Neutrophil (primary cell): ENCODE measurements around the gene PLEKHB2.
"Not testable (repeated sequence)": the region's sequence is repeated elsewhere in the genome, so short reads cannot be mapped to it uniquely, and the experiment has no call there.

ENCODE experiments used
- H3K27ac ChIP-seq: fragments of 200-600 bp; sonication (generic); 2 replicates; pipeline ENCODE4 v1.5.1; 2016; ENCODE audit warnings: mild to moderate bottlenecking, moderate library complexity
- H3K27me3 ChIP-seq: fragments of 200-600 bp; sonication (generic); 2 replicates; pipeline ENCODE4 v1.6.0; 2016; ENCODE audit warnings: mild to moderate bottlenecking
- H3K36me3 ChIP-seq: fragments of 200-600 bp; sonication (generic); 2 replicates; pipeline ENCODE4 v1.5.1; 2017
- H3K4me1 ChIP-seq, 2 experiments: fragments of 200-600 bp in 1 of 2; sonication (generic) in 1 of 2; 1 replicate in 1 of 2; 2 replicates in 1 of 2; pipeline versions ENCODE4 v1.5.1 to v1.6.1; 2013 to 2016; ENCODE audit warnings: low read depth in 1 of 2, low read length in 1 of 2, mild to moderate bottlenecking in 1 of 2, moderate library complexity in 1 of 2; ENCODE audit not compliant: control insufficient read depth in 1 of 2, insufficient read depth in 1 of 2
- H3K4me3 ChIP-seq, 2 experiments: fragments of 200-600 bp in 1 of 2; sonication (generic) in 1 of 2; 1 replicate in 1 of 2; 2 replicates in 1 of 2; pipeline ENCODE4 v1.5.1; 2013 to 2016; ENCODE audit warnings: low read depth in 1 of 2, low read length in 1 of 2, mild to moderate bottlenecking in 1 of 2, moderate library complexity in 1 of 2
- H3K9me3 ChIP-seq: fragments of 200-600 bp; sonication (generic); 2 replicates; pipeline ENCODE4 v1.5.1; 2016
- TF ChIP-seq, protein P1 (sequence below): fragments of 200-600 bp; sonication (generic); IDR thresholded peaks from 2 replicates; pipeline ENCODE4 v1.5.1; 2016; ENCODE audit warnings: antibody characterized with exemption

The PLEKHB2 gene

DNA sequence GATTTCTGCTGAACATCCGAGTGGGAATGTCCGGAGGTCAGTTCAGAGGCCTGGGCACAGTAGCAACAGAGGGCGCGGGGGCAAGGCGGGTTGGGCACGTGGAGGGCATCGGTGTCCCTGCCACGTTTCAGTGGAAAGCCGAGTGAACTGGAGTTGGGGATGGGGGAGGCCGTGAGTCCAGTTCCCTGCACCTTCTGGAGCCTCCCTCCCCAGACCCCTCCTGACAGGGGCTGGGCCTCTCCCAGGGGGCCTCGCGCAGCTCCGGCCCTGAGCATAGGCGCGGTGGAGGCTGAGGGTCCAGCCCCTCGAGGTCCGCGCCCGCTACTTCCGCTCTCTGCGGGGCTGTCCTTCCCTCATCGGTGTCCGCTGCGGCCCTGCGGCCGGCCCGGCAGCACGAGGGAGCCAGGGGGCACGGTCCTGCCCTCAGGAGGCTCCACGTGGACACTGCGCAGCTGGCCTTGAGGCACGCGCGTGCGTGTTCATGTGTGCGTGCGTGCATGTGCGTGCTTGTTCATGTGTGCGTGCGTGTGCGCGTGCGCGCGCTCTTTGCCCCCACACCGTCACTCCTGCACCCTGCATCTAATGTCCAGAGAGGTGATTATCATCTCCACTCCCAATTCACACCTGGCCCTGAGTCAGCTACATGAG lies 50.2 kb downstream of the PLEKHB2 start:
- TF ChIP-seq, protein P1, sequence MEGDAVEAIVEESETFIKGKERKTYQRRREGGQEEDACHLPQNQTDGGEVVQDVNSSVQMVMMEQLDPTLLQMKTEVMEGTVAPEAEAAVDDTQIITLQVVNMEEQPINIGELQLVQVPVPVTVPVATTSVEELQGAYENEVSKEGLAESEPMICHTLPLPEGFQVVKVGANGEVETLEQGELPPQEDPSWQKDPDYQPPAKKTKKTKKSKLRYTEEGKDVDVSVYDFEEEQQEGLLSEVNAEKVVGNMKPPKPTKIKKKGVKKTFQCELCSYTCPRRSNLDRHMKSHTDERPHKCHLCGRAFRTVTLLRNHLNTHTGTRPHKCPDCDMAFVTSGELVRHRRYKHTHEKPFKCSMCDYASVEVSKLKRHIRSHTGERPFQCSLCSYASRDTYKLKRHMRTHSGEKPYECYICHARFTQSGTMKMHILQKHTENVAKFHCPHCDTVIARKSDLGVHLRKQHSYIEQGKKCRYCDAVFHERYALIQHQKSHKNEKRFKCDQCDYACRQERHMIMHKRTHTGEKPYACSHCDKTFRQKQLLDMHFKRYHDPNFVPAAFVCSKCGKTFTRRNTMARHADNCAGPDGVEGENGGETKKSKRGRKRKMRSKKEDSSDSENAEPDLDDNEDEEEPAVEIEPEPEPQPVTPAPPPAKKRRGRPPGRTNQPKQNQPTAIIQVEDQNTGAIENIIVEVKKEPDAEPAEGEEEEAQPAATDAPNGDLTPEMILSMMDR = no peak
- Histone ChIP-seq H3K9me3 (no peaks in the 10 kb centered on the region), H3K4me3 (no peak overlapping the region), H3K27me3 (no peaks in the 10 kb centered on the region), H3K36me3 (peaks cover 12% of the 10 kb centered on the region), H3K27ac (no peak overlapping the region), H3K4me1 (no peaks in the 10 kb centered on the region)

DNA sequence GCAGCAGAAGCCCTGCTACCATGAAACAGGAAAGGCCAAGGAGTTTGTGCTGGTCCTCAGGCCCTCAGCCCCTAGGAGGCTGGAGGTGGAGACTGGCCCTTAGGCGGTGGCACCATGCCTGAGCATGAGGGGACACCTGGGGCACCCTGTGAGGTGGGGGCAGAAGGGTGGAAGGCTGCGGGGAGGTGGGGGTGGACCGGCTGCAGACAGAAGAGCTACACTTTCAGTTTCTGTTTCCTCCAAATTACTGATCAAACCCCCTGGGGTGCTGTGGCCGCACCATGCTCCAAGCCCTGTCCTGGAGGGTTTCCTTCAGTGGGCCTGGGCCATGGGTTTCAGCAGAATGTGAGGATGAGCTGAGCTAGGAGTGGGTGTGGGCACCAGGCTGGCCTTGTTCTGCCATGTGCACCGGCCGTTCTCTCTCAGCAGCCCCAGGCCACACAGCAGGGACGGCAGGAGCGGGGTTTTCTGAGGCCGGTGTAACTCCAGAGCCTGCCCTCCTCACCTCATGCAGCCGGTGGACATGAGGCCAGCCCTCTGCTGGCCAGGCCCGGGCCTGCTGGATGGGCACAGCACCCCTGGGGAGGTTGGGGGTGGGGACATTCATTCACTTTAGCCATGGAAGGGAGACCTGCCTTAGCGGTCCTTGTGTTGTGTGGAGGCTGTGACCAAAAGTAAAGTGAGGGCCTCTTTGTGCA lies 51.5 kb downstream of the PLEKHB2 start:
- H3K4me3 ChIP-seq = no peak overlapping the region
- H3K9me3 ChIP-seq = no peaks in the 10 kb centered on the region
- H3K27ac ChIP-seq = no peak overlapping the region
- TF ChIP-seq, protein P1 = no peak
- H3K27me3 ChIP-seq = no peaks in the 10 kb centered on the region
- no peaks in the 10 kb centered on the region for H3K4me1 ChIP-seq
- no peaks in the 10 kb centered on the region for H3K36me3 ChIP-seq

GRCh38 chr2:131165562-131165961 lies 60.4 kb downstream of the PLEKHB2 start:
- not testable (repeated sequence) for H3K4me1 ChIP-seq, H3K4me3 ChIP-seq, H3K9me3 ChIP-seq, H3K36me3 ChIP-seq, H3K27ac ChIP-seq
- peaks cover 13% of the 10 kb centered on the region for H3K27me3 ChIP-seq

DNA sequence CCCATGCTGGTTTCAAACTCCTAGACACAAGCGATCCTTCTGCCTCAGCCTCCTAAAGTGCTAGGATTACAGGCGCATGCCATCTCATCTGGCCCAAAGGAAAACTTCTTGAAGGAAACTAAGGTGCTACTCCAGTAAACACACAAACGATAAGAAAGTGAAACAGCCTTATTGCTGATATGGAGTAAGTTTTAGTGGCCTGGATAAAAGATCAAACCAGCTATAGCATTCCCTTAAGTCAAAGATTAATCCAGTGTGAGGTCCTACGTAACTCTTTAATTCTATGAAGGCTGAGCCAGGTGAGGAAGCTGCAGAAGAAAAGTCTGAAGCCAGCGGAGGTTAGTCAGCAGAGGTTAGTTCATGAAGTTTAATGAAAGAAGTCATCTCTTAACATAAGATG lies 63.4 kb downstream of the PLEKHB2 start:
- H3K27ac ChIP-seq = no peak overlapping the region
- H3K4me3 ChIP-seq = no peak overlapping the region
- H3K9me3 ChIP-seq = no peaks in the 10 kb centered on the region
- H3K36me3 ChIP-seq = no peaks in the 10 kb centered on the region
- no peaks in the 10 kb centered on the region for H3K4me1 ChIP-seq
- H3K27me3 ChIP-seq = peaks cover 13% of the 10 kb centered on the region
- TF ChIP-seq, protein P1 = no peak

GRCh38 chr2:131178050-131178449 lies 72.9 kb downstream of the PLEKHB2 start:
- H3K4me1 ChIP-seq, H3K27me3 ChIP-seq, H3K27ac ChIP-seq, H3K36me3 ChIP-seq, H3K9me3 ChIP-seq, H3K4me3 ChIP-seq: not testable (repeated sequence)

- not testable (repeated sequence) for H3K36me3 ChIP-seq, H3K4me1 ChIP-seq, H3K27me3 ChIP-seq, H3K27ac ChIP-seq, H3K4me3 ChIP-seq, H3K9me3 ChIP-seq
Observed at GRCh38 chr2:131178721-131179418, 73.7 kb downstream of the PLEKHB2 start.

GRCh38 chr2:131181451-131181850 lies 76.3 kb downstream of the PLEKHB2 start:
- not testable (repeated sequence) for H3K27ac ChIP-seq, H3K36me3 ChIP-seq, H3K4me3 ChIP-seq, H3K4me1 ChIP-seq, H3K27me3 ChIP-seq, H3K9me3 ChIP-seq

- H3K27ac ChIP-seq, H3K27me3 ChIP-seq, H3K4me3 ChIP-seq, H3K4me1 ChIP-seq, H3K9me3 ChIP-seq, H3K36me3 ChIP-seq: not testable (repeated sequence)
Observed at GRCh38 chr2:131193421-131193820, 88.3 kb downstream of the PLEKHB2 start.

- H3K9me3 ChIP-seq, H3K27ac ChIP-seq, H3K4me1 ChIP-seq, H3K4me3 ChIP-seq, H3K36me3 ChIP-seq: not testable (repeated sequence)
- H3K27me3 ChIP-seq = peaks cover 13% of the 10 kb centered on the region
Observed at GRCh38 chr2:131196186-131196585, 91.0 kb downstream of the PLEKHB2 start.
